AG08395 (cell line): ENCODE measurements around the gene HPD.

Source experiments
- DNase-seq: peaks from one replicate; pipeline ENCODE4 v3.0.0; 2012; ENCODE audit warnings: mixed read lengths, low spot score

HPD gene

DNA sequence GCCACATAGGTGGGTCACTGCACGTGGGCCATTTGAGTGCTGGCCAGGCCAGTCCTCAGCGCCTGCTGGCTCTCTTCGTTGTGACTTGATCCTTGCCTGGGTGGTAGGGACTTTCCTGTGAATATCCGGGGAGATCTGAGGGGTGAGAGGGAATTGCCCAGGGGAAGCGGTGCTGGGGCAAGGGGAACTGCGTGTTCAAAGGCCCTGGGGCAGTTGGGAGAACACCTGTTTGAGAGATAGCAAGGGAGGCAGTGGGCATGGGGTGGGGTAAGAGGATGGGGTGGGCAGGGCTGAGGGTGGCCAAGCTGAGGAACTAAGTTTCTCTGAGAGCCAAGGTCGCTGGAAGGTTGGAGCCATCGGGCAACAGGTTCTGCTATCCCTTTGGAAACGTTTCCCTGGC is 29.8 kb downstream of the HPD start:
- DNase-seq: no peak

DNA sequence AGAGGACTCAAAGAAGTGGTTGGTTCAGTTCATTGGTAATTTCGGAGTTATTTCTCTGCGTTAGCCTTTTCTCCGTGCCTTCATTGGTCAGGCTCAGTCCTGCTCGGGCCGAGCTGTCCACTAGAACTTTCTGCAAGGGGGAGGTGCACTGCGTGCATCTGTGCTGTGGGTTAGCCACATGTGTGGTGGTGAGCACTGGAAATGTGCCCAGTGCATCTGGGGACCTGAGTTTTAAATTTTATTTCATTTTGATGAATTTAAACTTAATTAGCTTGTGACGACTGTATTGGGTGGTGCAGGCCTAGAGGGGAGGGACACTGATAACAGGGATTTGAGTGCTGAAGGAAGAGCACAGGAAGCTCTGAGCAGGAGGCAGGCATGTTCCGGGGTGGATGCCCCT is 30.4 kb downstream of the HPD start:
- DNase-seq: no peak

DNA sequence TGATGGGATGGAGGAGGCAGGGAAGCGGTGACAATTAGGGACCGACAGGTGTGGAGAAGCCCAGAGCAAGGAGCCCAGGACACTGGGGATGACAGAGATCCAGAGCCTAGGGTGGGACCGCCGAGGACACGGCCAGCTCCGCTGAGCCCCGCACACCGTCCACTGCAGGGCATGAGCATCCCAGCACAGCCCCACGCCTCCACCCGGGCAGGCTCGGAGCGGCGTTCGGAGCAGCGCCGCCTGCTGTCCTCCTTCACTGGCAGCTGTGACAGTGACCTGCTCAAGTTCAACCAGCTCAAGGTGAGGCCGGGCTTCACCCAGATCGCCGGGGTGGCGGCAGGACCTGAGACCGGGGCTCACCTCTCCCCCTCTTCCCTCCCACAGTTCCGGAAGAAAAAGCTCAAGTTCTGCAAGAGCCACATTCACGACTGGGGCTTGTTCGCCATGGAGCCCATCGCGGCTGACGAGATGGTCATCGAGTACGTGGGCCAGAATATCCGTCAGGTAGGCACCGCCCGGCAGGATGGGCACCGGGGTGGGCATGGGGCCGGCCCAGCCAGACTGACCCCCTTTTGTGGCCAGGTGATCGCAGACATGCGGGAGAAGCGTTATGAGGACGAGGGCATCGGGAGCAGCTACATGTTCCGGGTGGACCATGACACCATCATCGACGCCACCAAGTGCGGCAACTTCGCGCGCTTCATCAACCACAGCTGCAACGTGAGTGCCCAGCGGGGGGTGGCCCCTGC is 31.1 kb downstream of the HPD start:
- no peak for DNase-seq

DNA sequence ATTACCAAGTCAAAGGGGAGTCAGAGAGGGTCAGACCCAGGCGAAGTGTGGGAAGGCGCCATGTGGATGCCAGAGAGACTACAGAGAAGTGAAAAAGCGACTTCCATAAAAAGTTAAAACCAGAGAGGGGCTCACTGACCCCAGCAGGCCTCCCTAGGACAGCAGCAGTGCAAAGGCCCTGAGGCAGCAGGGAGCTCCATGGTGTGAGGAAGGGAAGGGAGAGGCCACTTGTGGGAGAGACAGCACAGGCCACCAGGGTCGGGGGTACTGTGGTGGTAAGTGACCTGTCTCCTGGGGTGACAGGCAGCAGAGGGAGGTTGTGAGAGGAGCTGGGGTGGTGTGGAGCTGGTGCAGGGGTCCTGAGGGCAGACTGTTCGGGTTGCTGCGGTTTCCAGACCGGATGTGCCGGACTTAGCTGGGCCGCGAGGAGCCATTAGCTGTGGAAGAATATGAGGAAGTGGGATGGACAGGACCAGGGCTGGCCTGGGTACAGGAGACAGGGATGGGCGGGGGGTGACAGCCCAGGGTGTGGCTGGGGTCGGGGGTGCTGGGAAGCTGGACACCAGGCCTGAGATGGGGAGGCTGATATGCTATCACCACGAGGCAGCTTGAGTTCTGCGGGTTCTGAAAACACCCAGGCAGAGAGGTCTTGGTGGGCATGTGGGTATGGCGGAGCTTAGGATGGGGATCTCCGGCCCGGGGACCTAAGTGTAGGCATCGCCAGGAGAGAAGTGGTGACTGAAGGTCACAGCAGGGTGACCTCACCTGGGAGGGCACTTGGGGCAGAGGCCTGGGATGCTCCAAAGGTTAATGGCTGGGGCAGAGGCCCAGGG is 32.1 kb downstream of the HPD start:
- DNase-seq: no peak

DNA sequence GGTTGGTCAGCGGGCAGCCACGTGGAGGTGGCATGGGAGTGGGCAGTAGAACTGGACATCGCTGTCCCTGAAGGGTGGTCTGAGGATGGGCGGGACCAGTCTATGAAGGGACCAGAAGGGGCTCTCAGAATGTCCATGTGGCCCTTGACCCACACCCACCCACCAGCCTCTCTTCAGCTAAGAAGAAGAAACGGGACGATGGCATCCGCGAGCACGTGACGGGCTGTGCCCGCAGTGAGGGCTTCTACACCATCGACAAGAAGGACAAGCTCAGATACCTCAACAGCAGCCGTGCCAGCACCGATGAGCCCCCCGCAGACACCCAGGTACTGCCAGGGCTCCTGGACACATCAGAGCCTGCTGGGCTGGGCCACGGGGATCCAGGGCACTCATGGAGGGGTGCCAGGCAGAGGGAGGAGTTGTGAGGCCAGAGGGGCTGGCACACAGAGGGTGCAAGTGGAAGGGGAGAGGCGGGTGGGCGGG is 33.6 kb downstream of the HPD start:
- DNase-seq: no peak

DNA sequence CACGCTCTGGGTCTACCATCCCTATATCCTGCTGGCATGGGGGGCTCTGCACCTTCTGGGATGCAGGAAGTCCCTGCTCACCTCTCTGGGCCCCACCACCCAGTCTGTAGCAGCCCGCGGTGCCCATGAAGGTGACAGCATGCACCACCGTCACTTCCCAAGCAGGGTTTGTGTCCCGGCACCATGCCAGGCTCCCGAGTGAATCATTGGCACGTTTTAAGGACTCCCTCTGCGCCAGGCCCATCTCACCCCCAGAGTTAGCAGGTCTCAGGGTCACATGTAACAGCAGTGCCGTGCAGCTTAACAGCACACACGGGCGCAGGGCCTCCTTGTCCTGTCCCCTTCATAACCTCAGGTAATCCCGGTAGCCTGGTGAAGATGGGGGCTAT is 34.9 kb downstream of the HPD start:
- no peak for DNase-seq

DNA sequence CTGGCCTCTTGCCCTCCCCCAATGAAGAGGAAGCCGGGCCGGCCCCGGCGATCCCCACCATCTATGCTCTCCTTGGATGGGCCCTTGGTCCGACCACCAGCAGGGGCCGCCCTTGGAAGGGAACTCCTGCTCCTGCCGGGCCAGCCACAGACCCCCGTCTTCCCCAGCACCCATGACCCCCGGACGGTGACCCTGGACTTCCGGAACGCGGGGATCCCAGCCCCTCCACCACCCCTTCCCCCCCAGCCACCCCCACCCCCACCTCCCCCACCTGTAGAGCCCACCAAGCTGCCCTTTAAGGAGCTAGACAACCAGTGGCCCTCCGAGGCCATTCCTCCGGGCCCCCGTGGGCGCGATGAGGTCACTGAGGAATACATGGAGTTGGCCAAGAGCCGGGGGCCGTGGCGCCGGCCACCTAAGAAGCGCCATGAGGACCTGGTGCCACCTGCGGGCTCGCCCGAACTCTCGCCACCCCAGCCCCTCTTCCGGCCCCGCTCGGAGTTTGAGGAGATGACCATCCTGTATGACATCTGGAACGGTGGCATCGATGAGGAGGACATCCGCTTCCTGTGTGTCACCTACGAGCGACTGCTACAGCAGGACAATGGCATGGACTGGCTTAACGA is 35.4 kb downstream of the HPD start:
- DNase-seq: no peak

DNA sequence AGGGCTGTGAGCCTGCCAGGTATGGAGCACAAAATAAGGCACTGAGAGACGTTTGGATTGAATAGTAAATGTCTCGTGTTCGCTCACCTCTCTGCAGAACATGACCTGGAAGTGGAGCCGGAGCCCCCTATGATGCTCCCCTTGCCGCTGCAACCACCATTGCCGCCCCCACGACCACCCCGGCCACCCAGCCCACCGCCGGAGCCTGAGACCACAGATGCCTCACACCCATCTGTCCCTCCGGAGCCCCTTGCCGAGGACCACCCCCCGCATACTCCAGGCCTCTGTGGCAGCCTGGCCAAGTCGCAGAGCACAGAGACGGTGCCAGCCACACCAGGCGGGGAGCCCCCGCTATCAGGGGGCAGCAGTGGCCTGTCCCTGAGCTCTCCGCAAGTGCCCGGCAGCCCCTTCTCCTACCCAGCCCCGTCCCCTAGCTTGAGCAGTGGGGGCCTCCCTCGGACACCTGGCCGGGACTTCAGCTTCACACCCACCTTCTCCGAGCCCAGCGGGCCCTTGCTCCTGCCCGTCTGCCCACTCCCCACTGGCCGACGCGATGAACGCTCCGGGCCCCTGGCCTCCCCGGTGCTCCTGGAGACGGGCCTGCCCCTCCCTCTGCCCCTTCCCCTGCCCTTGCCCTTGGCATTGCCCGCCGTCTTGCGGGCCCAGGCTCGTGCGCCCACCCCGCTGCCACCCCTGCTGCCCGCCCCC is 36.1 kb downstream of the HPD start:
- DNase-seq: no peak

DNA sequence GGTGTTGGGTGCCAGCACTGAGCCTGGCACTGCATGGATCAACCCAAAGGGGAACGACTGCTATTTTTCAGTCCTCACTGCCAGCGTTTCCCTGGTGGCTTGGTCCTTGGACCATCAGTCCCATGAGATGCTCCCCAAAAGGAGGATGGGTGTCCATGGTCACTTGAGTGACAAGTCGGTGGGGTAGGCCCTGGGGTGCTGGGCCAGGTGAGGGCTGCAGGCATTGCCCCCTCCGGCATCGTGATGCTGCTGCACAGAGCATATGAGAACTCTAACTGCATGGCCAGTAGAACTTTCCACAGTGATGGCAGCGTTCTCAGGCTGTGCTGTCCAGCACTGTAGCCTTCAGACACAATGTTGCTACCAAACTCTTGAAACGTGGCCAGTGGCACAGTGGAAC is 38.6 kb downstream of the HPD start:
- no peak for DNase-seq

DNA sequence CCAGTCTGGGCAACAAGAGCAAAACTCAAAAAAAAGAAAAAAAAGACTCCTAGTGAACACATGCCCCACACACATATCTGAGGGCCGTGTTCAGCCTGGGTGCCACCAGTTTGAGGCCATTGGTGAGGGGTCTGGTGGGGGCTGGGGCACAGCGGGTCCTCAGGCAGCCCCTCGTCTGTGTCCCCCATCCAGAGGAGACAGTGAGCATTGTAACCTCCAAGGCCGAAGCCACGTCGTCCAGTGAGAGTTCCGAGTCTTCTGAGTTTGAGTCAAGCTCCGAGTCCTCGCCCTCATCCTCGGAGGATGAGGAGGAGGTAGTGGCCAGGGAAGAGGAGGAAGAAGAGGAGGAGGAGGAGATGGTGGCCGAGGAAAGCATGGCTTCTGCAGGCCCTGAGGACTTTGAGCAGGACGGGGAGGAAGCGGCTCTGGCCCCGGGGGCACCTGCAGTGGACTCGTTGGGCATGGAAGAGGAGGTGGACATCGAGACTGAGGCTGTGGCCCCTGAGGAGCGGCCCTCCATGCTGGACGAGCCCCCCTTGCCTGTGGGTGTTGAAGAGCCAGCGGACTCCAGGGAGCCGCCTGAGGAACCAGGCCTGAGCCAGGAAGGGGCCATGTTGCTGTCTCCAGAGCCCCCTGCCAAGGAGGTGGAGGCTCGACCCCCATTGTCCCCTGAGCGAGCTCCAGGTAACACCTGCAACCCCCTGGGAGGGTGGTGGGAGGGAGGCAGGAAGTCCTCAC is 39.3 kb downstream of the HPD start:
- DNase-seq: no peak

DNA sequence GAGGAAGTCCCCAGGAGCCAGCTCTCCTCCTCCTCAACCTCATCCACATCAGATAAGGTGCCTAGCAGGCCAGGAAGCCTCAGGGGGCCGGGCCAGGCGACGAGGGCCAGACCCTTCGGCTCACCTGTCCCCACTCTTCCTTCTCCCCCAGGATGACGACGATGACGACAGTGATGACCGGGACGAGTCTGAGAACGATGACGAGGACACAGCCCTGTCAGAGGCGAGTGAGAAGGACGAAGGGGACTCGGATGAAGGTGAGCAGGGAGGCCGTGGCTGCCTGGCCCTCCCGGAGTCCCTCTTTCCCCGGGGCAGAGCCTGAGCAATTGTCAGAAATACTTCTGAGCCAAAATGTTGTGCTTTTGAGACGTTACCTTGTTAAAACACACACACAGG is 41.0 kb downstream of the HPD start:
- no peak for DNase-seq

DNA sequence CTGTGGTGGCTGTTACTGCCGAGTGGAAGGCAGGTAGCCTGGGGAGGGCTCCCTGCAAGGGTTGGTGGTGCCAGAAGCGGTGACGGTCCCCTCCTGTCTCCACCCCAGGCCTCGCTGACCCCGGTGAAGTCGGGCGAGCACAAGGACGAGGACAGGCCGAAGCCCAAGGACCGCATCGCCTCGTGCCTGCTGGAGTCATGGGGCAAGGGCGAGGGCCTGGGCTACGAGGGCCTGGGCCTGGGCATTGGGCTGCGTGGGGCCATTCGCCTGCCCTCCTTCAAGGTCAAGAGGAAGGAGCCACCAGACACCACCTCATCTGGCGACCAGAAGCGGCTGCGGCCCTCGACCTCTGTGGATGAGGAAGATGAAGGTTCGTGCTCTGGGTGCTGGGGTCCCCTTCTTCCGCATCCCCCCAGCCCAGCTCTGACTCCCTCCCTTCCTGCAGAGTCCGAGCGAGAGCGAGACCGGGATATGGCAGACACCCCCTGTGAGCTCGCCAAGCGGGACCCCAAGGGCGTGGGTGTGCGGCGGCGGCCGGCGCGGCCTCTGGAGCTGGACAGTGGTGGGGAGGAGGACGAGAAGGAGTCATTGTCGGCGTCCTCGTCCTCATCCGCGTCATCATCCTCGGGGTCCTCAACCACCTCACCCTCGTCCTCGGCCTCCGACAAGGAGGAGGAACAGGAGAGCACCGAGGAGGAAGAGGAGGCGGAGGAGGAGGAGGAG is 41.6 kb downstream of the HPD start:
- DNase-seq: no peak

DNA sequence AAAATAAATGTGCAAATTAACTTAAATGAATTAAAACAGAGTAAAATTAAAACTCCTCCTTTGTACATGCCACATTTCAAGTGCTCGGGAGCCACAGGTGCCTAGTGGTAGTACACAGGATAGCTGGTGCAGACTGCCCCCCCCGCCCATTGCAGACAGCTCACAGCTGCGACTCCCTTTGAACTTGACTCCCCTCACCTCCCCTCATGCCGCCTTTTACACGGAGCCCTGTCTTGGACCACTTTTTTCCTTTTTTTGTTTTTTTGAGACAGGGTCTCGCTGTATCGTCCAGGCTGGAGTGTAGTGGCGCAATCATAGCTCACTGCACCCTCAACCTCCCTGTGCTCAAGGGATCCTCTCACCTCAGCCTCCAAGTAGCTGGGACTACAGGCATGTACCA is 43.4 kb downstream of the HPD start:
- DNase-seq: no peak

DNA sequence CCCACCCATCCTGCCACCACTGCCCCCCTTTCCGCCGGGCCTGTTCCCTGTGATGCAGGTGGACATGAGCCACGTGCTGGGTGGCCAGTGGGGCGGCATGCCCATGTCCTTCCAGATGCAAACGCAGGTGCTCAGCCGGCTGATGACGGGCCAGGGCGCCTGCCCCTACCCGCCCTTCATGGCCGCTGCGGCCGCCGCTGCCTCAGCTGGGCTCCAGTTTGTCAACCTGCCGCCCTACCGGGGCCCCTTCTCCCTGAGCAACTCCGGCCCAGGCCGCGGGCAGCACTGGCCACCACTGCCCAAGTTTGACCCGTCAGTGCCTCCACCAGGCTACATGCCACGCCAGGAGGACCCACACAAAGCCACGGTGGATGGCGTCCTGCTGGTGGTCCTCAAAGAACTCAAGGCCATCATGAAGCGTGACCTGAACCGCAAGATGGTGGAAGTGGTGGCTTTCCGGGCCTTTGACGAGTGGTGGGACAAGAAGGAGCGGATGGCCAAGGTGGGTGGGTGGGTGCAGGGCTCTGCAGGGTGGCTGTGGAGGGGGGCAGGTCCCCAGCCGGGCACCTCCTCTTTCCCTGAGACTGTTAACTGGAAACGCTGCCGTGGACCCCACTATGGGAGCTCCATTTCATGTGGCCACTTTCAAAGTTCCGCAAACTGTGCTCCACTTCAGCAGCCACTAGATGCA is 44.1 kb downstream of the HPD start:
- no peak for DNase-seq

DNA sequence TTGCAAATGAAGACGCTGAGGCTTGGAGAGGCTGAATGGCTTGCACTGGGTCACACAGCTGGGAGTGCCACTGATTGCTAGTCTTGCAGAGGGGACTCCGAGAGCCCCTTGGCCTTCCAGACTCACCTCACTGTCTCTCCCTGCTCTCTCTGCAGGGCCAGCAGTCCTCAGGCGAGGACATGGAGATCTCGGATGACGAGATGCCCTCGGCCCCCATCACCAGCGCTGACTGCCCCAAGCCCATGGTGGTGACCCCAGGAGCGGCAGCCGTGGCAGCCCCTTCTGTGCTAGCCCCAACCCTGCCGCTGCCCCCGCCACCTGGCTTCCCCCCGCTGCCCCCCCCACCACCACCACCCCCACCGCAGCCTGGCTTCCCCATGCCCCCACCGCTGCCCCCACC is 44.7 kb downstream of the HPD start:
- no peak for DNase-seq

DNA sequence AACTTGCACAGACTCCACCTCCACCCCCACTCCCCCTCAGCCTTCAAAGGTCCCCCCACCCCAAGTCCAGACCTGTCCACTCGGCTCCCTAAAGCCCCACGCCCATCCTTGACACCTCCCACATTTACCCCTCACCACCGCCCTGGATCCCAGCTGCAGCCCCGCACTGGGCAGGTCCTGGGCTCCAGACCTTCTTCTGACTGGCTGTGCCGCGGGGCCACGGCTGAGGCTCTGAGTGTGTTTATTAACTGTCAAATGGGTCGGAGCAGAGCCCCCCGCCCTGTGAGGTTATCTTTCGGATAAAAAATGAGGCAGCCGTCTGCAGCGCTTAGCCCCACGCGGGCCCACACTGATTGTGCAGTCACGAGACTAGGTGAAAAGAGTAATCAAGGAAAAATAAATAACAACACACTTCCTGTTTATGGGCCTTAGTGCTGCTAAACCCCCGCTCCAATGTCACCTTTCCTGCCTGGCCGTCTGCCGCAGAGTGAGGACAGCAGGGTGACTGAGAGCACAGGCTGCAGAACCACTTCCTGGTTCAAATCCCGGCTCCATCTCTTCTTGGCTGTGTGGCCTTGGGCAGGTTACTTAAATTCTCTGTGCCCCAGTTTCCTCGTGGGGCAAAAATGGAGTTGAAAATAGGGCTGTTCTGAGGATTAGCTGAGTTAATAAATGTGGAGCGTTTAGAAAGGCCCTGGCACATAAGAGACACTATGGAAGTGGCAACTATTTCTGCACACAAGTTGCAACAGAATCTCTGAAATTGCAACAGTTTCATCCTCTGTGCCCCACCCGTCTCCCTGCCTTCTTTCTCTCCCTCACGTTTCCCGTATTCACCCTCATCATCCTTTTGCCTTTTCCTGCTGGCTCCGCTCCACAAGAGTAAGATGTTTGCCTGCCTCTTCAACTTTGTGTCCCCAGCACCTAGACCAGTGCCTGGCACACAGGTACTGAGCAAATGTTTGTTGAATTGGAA is 45.5 kb downstream of the HPD start:
- DNase-seq: no peak

DNA sequence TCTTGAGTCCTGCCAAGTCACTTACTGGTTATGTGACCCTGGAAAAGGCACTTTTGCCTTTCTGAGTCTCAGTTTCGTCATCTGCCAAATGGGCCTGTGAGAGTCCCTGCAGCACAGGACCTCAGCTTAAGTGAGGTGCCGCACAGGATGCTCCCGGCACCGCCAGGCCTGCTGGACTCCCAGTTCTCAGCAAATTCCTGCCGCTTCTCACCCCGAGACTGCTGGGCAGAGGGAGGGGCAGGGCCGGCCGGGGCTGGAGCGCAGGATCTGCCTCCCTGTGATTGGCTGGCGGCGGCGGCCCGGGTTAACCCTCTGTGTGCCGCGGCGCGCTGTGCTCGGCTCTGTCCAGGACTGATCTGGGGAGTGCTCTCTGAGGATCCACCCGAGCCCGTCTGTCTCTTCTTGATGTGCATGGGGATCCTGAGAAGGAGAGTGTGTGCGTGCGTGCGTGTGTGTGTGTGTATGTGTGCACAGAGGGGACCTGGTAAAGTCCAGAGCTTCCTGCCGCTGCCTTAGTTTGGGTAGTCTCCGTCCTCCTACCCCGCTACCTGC is 46.3 kb downstream of the HPD start:
- peak; percentile 94 for DNase-seq

DNA sequence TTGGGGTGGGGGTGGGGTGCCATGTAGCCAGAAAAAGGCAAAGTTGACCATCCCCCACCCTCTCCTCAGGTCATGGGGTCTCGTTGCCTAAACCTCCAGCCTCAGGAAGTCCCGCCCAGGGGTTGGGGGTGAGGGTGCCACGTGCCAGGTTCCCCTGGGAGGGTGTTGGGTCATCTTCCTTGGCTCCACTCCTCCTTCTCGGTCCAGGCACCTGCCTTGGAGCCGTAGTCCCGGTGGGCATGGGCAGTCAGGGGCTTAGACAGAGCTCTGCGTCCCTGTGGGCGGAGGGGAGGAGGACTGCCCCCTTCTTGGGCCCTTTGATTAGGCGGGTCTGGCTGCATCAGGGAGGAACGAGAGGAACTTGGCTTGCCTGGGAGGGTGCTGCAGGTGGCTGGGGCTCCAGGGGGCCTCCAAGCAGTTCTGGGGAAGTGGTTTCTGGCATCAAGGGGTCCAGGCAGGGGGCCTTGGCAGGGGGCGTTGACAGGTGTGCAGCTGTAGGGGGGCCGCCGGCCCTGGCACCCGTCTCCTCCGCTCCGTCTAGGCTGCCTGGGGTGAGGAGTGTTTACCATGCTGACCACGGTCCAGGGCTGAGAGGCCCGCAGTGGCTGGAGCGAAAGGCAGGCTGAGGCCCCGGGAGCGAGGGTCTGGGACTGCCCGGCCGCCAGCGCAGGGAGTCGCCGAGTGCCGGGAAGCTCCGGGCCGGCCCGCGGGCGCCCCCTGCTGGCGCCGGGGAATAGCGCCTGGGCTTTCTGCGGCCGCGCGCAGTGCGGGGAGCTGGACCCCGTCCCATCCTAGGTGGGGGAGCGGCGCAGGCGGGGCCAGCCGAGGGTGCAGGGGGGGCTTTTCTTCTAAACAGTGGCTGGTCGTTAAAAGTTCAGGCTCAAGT is 47.0 kb downstream of the HPD start:
- peak; percentile 86 for DNase-seq
